ENCODE results near the gene TAMM41. TPM values are rescaled to one million over a fixed set of nuclear protein-coding genes. Genes with fewer than 3 reads are reported as not detected.
"Not testable (repeated sequence)": the region's sequence is repeated elsewhere in the genome, so short reads cannot be mapped to it uniquely, and the experiment has no call there.

Gene TAMM41
- polyA plus RNA-seq, 6 donors from 2014 or later: 18.1 to 39.3 (median 27.6) TPM

DNA sequence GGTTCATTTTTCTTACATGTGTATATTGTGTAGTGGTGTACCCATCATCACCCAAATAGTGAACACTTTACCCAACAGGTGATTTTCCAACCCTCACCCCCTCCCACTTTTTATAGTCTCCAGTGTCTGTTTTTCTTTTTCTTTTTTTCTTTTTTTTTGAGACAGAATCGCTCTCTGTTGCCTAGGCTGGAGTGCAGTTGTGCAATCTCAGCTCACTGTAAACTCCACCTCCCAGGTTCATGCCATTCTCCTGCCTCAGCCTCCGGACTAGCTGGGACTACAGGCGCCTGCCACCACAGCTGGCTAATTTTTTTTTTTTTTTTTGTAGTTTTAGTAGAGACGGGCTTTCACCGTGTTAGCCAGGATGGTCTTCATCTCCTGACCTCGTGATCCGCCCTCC, 74.8 kb downstream of the TAMM41 start:
- peaks cover 11 to 20% (median 12%) of the 10 kb centered on the region in 3 donors for H3K4me1 Mint-ChIP-seq
- not testable (repeated sequence) for H3K4me3 Mint-ChIP-seq; H3K9me3 Mint-ChIP-seq; H3K27me3 Mint-ChIP-seq; DNase-seq; ATAC-seq (ENCODE audit: low read depth in 2 of 2); H3K27ac Mint-ChIP-seq; H3K36me3 Mint-ChIP-seq

DNA sequence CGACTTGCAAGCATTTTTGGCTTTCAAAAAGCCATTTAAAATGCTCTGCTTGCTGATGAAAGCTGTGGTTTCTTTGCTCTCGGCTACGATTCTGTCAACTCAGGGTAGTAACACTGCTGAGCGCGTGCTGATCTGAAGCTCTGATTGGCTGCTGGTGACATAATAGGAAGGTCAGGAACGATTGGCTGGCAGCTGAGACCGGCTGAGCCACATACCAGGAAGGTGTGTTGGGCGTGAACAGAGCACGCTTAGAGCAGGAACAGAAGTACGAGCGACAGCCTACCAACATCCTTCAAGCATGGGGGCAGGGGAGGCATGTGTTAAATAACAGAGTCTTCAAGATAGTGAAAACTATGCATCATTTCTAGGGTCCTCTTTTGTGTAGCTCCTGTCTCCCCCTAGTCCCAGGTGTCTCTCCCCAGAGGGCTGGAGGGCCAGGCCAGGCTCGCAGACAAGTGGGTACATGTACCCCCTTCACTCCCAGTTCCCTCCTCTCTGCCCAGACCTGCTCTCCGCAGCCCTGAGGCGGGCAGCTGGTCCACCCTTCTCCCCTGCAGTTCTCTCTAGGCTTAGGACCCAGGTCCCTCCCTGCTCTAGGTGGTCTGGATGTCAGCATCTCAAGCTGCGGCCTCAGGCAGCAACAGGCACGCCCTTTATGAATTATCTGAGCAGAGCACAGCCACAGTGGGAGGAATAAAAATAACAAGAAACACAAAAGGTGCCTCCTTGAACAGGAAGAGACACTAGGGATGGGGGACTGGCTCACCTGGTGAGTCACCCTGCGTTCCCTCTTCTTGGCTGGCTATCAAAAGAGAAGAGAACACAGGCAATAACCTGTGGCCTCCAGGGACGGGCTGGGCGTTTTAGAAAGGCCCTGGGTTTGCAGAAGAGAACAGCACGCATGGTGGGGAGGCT, 76.0 kb downstream of the TAMM41 start:
- H3K4me3 Mint-ChIP-seq: peak overlapping the region; percentile 1 to 81 (median 66)
- no peaks in the 10 kb centered on the region for H3K27me3 Mint-ChIP-seq
- peaks cover 0 to 3% (median 0%) of the 10 kb centered on the region in 7 donors for H3K9me3 Mint-ChIP-seq
- ATAC-seq (ENCODE audit: low read depth in 2 of 2) (peak; percentile 99 to 100), DNase-seq (peak; percentile 54)
- peak overlapping the region in 4 of 6 donors; percentile 21 to 77 (median 48) for H3K27ac Mint-ChIP-seq
- peaks cover 11 to 20% (median 12%) of the 10 kb centered on the region in 3 donors for H3K4me1 Mint-ChIP-seq
- H3K36me3 Mint-ChIP-seq: no peaks in the 10 kb centered on the region

DNA sequence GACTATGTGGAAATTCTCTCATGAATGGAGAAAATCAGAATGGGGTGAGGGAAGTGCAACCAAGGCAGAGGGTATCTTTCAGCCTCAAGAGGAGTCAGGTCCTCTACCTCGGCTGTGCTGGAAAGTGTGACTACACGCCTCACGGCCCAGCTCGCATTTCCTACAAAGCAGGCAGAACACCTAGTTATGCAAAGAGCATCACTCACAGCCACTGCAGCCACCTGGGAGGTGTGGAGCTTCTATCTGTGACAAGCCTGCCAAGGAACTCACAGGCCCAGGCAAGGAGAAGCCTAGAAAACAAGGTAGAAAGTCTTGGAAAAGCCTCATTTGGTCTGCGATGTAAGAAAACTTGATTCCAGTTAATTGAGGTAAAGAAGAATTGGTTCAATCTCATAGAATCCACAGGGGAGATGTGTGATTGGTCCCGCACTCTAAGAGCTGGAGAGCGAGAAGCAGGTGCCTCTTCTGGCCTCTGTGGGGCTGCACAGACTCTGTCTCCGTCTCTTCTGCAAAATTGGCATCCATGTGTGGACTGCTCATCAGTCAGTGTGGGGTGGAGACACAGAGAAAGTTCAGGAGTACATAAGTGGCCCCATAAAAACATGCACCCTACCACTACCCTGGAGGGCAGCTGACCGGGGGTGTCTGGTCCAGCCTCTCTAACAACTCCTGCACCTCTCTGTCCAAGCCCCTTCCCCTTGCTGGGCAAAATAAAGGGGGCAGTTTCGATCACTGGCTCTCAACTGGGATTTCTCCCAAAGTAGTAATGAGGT, 76.8 kb downstream of the TAMM41 start:
- Mint-ChIP-seq H3K4me3 (peak overlapping the region in 7 of 8 donors; percentile 1 to 81 (median 70)), H3K4me1 (peaks cover 11 to 20% (median 12%) of the 10 kb centered on the region in 3 donors), H3K36me3 (no peaks in the 10 kb centered on the region), H3K27ac (peak overlapping the region in 4 of 6 donors; percentile 18 to 77 (median 31)), H3K27me3 (no peaks in the 10 kb centered on the region), H3K9me3 (peaks cover 0 to 3% (median 0%) of the 10 kb centered on the region in 7 donors)
- DNase-seq (no peak), ATAC-seq (ENCODE audit: low read depth in 2 of 2) (no peak)

DNA sequence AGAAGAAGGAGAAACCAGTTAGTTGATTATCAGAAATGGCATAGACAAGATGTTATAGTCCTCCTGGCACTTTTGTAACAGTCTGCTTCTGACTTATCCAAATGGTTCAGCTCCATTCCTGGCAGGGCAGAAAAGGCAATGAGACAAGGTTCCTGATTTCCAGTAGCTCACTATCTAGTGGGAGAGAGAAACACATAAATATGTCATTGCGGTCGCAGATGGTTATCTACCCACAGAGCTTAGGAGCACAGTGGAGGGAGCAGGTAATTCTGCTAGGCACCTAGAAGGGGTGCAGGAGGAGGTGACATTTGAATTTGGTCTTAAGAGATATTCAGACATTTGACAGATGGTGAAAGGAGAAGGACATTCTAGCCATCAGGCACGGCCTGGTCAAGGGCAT, 78.1 kb downstream of the TAMM41 start:
- Mint-ChIP-seq H3K27me3 (no peaks in the 10 kb centered on the region), H3K27ac (peak overlapping the region in 2 of 6 donors; percentile 10 to 33), H3K4me1 (peaks cover 11 to 20% (median 12%) of the 10 kb centered on the region in 3 donors), H3K4me3 (peak overlapping the region in 1 of 8 donors; percentile 62), H3K36me3 (no peaks in the 10 kb centered on the region), H3K9me3 (peaks cover 0 to 3% (median 0%) of the 10 kb centered on the region in 7 donors)
- no peak for DNase-seq
- no peak for ATAC-seq (ENCODE audit: low read depth in 2 of 2)

DNA sequence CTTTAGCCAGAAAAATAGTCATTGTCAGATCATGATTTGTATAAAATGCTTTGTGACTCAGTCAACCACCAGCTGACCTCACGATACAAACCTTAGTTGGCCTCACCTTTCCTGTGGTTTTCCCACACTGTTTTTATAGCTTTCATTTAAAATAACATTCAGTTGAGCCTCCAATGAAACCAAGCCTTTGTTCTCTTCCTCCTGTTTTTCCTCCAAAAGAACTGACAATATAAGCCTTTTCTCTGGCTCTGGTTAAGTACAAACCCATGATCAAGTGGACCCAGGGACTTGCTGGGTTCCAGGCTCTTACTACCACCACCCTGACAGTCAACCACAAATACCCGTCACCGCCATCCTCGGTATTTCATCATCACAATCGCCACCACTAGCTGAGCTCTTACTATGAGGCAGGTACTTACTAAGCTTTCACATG, 81.7 kb downstream of the TAMM41 start:
- H3K9me3 Mint-ChIP-seq: no peaks in the 10 kb centered on the region
- no peak overlapping the region for H3K27ac Mint-ChIP-seq
- H3K36me3 Mint-ChIP-seq: no peaks in the 10 kb centered on the region
- no peak overlapping the region for H3K4me3 Mint-ChIP-seq
- DNase-seq: no peak
- H3K27me3 Mint-ChIP-seq: no peaks in the 10 kb centered on the region
- ATAC-seq (ENCODE audit: low read depth in 2 of 2): no peak
- peaks cover 0 to 5% (median 0%) of the 10 kb centered on the region in 3 donors for H3K4me1 Mint-ChIP-seq

DNA sequence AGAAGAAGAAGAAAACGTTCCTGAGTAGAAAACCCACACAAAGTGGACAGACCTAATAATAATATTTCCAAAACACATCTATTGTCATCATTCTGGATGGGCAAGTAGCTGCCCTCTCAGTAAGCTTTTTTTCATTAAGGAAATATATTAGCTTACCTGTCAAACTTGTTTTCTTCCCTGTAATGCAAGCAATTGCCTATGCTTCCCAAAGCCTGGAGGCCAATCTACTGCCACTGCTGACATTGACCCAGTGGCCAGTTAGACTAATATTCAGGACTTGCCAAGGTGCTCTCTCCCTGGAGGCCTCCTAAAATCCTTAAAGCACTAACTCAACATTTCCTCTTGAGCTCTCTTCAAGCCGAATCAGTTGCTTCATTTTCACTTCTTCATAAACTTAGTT, 86.7 kb downstream of the TAMM41 start:
- Mint-ChIP-seq H3K27ac (no peak overlapping the region), H3K9me3 (no peaks in the 10 kb centered on the region), H3K4me1 (no peaks in the 10 kb centered on the region), H3K27me3 (peaks cover 0 to 8% (median 4%) of the 10 kb centered on the region in 3 donors), H3K4me3 (no peak overlapping the region), H3K36me3 (no peaks in the 10 kb centered on the region)
- no peak for DNase-seq
- no peak for ATAC-seq (ENCODE audit: low read depth in 2 of 2)

DNA sequence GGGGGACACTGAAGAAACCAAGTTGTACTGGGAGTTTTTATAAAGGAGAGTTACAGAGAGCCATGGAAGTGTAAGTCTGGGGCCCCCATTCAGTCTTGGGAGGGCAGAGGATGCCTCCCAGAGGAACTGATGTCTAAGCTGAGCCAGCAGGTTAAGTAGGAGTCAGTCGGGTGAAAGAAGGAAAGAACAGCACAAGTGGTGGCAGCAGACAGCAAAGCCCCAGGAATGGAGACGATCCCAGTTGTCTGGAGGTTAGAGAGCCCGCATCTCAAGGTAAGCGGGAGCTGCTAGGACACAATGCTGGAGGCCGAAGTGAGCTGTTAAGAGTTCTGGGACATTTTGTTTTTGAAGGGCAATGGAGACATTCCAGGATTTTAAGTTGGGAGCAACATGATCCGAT, 88.8 kb downstream of the TAMM41 start:
- H3K36me3 Mint-ChIP-seq: no peaks in the 10 kb centered on the region
- peak overlapping the region in 1 of 6 donors; percentile 19 for H3K27ac Mint-ChIP-seq
- DNase-seq (no peak), ATAC-seq (ENCODE audit: low read depth in 2 of 2) (no peak)
- H3K9me3 Mint-ChIP-seq: no peaks in the 10 kb centered on the region
- peak overlapping the region in 1 of 8 donors; percentile 2 for H3K4me3 Mint-ChIP-seq
- no peaks in the 10 kb centered on the region for H3K4me1 Mint-ChIP-seq
- H3K27me3 Mint-ChIP-seq: peaks cover 0 to 8% (median 4%) of the 10 kb centered on the region in 3 donors

DNA sequence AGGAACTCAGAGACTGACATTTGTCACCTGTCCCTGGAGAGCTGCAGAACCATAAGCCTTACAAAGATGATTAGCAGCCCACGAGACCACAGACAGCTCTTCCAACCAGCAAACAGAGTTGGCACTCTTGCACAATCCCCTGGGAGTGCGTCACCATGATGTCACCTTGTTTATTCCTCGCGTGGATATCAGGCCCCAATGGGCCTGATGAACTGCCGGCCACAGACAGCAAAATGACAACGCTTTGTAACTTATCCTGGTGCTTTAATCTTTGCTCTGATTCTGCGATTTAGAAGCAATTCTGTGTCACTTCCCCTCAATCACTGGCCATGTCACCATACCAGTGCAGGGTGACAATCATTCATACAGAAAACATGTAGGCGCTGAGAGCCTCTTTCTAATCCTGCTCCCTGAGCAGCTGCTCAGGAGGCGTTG, 89.2 kb downstream of the TAMM41 start:
- H3K4me3 Mint-ChIP-seq: no peak overlapping the region
- H3K27me3 Mint-ChIP-seq: peaks cover 0 to 8% (median 4%) of the 10 kb centered on the region in 3 donors
- no peak for ATAC-seq (ENCODE audit: low read depth in 2 of 2)
- H3K36me3 Mint-ChIP-seq: no peaks in the 10 kb centered on the region
- no peaks in the 10 kb centered on the region for H3K9me3 Mint-ChIP-seq
- DNase-seq: no peak
- H3K27ac Mint-ChIP-seq: peak overlapping the region in 1 of 6 donors; percentile 38
- no peaks in the 10 kb centered on the region for H3K4me1 Mint-ChIP-seq

DNA sequence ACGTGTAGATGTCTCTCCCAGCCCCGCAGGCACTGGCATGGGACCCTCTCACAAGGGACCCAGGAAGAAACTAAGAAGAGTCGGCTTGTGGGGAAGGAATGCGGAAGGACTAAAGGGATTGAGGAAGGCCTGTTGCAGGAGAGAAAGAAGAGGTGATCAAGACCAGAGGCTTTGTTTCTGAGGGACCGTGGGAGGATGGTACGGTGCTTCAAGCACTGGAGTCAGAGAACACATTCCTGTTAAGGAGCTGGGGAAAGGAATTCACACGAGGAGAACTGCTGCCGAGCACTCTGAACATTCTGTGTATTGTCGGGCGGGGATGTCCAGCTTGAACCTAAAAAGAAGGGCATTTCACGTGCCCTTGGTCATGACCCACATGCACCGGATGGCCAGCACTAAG, 91.4 kb downstream of the TAMM41 start:
- Mint-ChIP-seq H3K36me3 (no peaks in the 10 kb centered on the region), H3K27ac (no peak overlapping the region), H3K4me3 (no peak overlapping the region), H3K4me1 (no peaks in the 10 kb centered on the region), H3K9me3 (peaks cover 0 to 2% (median 0%) of the 10 kb centered on the region in 7 donors), H3K27me3 (peaks cover 0 to 8% (median 4%) of the 10 kb centered on the region in 3 donors)
- DNase-seq (no peak), ATAC-seq (ENCODE audit: low read depth in 2 of 2) (no peak)

DNA sequence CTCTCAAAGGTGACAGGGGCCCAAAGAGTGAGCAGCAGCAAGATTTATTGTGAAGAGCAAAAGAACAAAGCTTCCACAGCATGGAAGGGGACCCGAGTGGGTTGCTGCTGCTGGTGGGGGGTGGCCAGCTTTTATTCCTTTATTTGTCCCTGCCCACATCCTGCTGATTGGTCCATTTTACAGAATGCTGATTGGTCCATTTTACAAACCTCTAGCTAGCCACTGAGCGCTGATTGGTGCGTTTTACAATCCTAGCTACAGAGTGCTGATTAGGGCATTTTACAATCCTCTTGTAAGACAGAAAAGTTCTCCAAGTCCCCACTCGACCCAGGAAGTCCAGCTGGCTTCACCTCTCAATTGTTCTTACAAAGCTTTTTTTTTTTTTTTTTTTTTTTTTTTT, 94.4 kb downstream of the TAMM41 start:
- H3K4me1 Mint-ChIP-seq; H3K27me3 Mint-ChIP-seq; H3K36me3 Mint-ChIP-seq; H3K4me3 Mint-ChIP-seq; ATAC-seq (ENCODE audit: low read depth in 2 of 2); H3K9me3 Mint-ChIP-seq; DNase-seq: not testable (repeated sequence)
- H3K27ac Mint-ChIP-seq: peak overlapping the region in 1 of 6 donors; percentile 73

DNA sequence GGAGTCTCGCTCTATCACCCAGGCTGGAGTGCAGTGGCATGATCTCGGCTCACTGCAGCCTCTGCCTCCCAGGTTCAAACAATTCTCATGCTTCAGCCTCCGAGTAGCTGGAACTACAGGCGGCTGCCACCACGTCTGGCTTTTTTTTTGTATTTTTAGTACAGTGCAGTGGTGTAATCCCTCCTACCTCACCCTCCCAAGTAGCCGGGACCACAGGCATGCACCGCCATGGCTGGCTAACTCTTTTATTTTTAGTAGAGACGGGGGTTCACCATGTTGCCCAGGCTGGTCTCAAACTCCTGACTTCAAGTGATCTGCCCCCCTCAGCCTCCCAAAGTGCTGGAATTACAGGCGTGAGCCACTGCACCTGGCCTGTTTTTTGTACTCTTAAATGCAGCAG, 98.4 kb downstream of the TAMM41 start:
- H3K4me1 Mint-ChIP-seq; H3K9me3 Mint-ChIP-seq; ATAC-seq (ENCODE audit: low read depth in 2 of 2); H3K27me3 Mint-ChIP-seq; H3K36me3 Mint-ChIP-seq; DNase-seq; H3K4me3 Mint-ChIP-seq; H3K27ac Mint-ChIP-seq: not testable (repeated sequence)
